Nephron progenitor cell (in vitro differentiated cells): ENCODE measurements around the gene TRIM3.
A peak's percentile ranks its signal among the peaks of the same experiment; 100 is the strongest.

Experiments used
- DNase-seq: peaks from one replicate; pipeline ENCODE4 v3.0.0; 2021
- H3K27ac Mint-ChIP-seq: 2 replicates; pipeline ENCODE4 v1.8.0; 2021; ENCODE audit warnings: mild to moderate bottlenecking, moderate library complexity, mixed read lengths
- H3K27me3 Mint-ChIP-seq: 2 replicates; pipeline ENCODE4 v1.8.0; 2021; ENCODE audit warnings: mild to moderate bottlenecking, low read depth, mixed read lengths; ENCODE audit not compliant: poor library complexity
- H3K36me3 Mint-ChIP-seq: 2 replicates; pipeline ENCODE4 v1.8.0; 2021; ENCODE audit warnings: low read depth, mixed read lengths
- H3K4me1 Mint-ChIP-seq: 2 replicates; pipeline ENCODE4 v1.8.0; 2021; ENCODE audit warnings: mixed read lengths
- H3K4me3 Mint-ChIP-seq: 2 replicates; pipeline ENCODE4 v1.8.0; 2021; ENCODE audit warnings: mild to moderate bottlenecking, moderate library complexity, mixed read lengths
- H3K9me3 Mint-ChIP-seq: 2 replicates; pipeline ENCODE4 v1.8.0; 2021; ENCODE audit warnings: mild to moderate bottlenecking, moderate library complexity, mixed read lengths
- CTCF ChIP-seq: fragments of 200-600 bp; sonication (generic); IDR thresholded peaks from 2 replicates; pipeline ENCODE4 v1.5.0; 2021; ENCODE audit warnings: antibody characterized with exemption

The TRIM3 gene

GRCh38 chr11:6488821-6489220 lies 15.1 kb upstream of the TRIM3 start:
- no peak for DNase-seq

GRCh38 chr11:6488342-6488741 lies 14.6 kb upstream of the TRIM3 start:
- H3K4me3 Mint-ChIP-seq: no peak overlapping the region
- peaks cover 3% of the 10 kb centered on the region for H3K4me1 Mint-ChIP-seq
- H3K27ac Mint-ChIP-seq: no peak overlapping the region
- peaks cover 9% of the 10 kb centered on the region for H3K36me3 Mint-ChIP-seq
- H3K27me3 Mint-ChIP-seq: no peaks in the 10 kb centered on the region
- DNase-seq: no peak
- H3K9me3 Mint-ChIP-seq: no peaks in the 10 kb centered on the region
- TF ChIP-seq CTCF: no peak

More at GRCh38 chr11:6488821-6489220, 15.1 kb upstream of the TRIM3 start:
- peaks cover 6% of the 10 kb centered on the region for H3K36me3 Mint-ChIP-seq
- no peaks in the 10 kb centered on the region for H3K9me3 Mint-ChIP-seq
- H3K27me3 Mint-ChIP-seq: no peaks in the 10 kb centered on the region
- H3K4me1 Mint-ChIP-seq: no peaks in the 10 kb centered on the region
- peak overlapping the region; percentile 11 for H3K27ac Mint-ChIP-seq
- no peak overlapping the region for H3K4me3 Mint-ChIP-seq
- no peak for TF ChIP-seq CTCF

GRCh38 chr11:6486938-6487337 lies 13.2 kb upstream of the TRIM3 start:
- no peaks in the 10 kb centered on the region for H3K27me3 Mint-ChIP-seq
- H3K9me3 Mint-ChIP-seq: no peaks in the 10 kb centered on the region
- DNase-seq: no peak
- peaks cover 19% of the 10 kb centered on the region for H3K36me3 Mint-ChIP-seq
- H3K4me1 Mint-ChIP-seq: peaks cover 15% of the 10 kb centered on the region
- no peak overlapping the region for H3K27ac Mint-ChIP-seq
- TF ChIP-seq CTCF: no peak
- H3K4me3 Mint-ChIP-seq: no peak overlapping the region

- TF ChIP-seq CTCF: no peak
- no peak overlapping the region for H3K4me3 Mint-ChIP-seq
- DNase-seq: no peak
- H3K9me3 Mint-ChIP-seq: no peaks in the 10 kb centered on the region
- no peaks in the 10 kb centered on the region for H3K27me3 Mint-ChIP-seq
- H3K27ac Mint-ChIP-seq: no peak overlapping the region
- peaks cover 17% of the 10 kb centered on the region for H3K4me1 Mint-ChIP-seq
- peaks cover 19% of the 10 kb centered on the region for H3K36me3 Mint-ChIP-seq
Observed at GRCh38 chr11:6486256-6486655, 12.5 kb upstream of the TRIM3 start.

GRCh38 chr11:6485661-6486060 lies 11.9 kb upstream of the TRIM3 start:
- peaks cover 23% of the 10 kb centered on the region for H3K4me1 Mint-ChIP-seq
- DNase-seq: no peak
- H3K27ac Mint-ChIP-seq: no peak overlapping the region
- H3K4me3 Mint-ChIP-seq: no peak overlapping the region
- TF ChIP-seq CTCF: no peak
- peaks cover 19% of the 10 kb centered on the region for H3K36me3 Mint-ChIP-seq
- no peaks in the 10 kb centered on the region for H3K27me3 Mint-ChIP-seq
- H3K9me3 Mint-ChIP-seq: no peaks in the 10 kb centered on the region

GRCh38 chr11:6483015-6483414 lies 9.3 kb upstream of the TRIM3 start:
- no peak for DNase-seq
- TF ChIP-seq CTCF: no peak
- Mint-ChIP-seq H3K36me3 (peaks cover 25% of the 10 kb centered on the region), H3K4me3 (peak overlapping the region; percentile 96), H3K9me3 (no peaks in the 10 kb centered on the region), H3K4me1 (peaks cover 40% of the 10 kb centered on the region), H3K27me3 (no peaks in the 10 kb centered on the region), H3K27ac (peak overlapping the region; percentile 46)
